ENCODE measurements around the gene MED29.

The MED29 gene

DNA sequence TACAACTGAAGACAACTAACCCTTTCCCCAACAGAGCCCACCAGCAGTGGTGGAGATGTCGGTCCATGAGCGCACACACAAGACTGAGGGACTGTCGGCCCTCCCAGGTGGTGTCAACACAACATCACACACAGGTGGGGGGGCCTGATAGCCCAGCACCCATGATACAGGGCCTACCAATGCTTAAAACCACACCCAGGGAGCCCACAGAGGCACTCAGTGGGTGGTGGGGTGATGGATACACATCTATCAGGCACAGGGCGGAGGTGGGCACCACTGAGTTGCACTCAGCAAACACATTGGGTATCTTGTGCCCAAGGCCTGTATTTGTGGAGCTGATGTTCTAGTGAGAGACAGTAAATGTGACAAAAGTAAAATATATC lies 8.5 kb downstream of the MED29 start:
- no peak for DNase-seq

DNA sequence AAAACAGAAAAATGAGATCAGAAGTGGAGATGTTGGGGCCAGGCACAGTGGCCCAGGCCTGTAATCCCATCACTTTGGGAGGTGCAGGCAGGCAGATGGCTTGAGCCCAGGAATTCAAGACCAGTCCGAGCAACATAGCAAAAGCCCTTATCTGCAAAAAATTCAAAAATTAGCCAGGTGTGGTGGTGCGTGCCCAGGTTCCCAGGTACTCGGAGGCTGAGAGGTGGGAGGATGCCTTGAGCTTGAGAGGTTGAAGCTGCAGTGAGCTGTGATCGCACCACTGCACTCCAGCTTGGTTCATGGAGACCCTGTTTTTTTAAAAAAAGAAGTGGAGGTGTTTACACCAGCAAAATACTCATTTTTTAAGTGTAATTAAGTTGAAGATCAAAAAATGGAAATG lies 8.9 kb downstream of the MED29 start:
- DNase-seq = no peak

DNA sequence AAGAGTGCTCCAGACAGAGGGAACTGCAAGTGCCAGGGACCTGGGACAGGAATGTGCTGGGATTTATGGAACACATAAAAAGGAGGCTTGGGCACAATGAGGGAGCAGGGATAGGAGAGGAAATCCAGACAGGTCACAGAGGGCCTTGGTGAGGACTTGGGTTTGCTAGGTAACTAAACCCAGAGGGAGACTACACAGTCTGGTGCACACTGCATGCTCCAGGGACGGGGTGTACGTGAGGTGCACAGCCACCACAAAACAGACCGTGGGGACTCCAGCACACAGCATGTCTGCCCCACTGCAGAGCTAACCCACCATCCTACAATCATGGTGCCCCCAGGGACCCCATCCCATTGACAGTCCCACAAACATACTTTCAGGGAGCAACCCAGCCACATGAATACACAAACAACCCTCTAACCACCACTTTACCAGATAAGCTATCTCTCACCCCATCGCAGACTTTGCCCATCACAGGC lies 9.9 kb downstream of the MED29 start:
- DNase-seq = no peak

DNA sequence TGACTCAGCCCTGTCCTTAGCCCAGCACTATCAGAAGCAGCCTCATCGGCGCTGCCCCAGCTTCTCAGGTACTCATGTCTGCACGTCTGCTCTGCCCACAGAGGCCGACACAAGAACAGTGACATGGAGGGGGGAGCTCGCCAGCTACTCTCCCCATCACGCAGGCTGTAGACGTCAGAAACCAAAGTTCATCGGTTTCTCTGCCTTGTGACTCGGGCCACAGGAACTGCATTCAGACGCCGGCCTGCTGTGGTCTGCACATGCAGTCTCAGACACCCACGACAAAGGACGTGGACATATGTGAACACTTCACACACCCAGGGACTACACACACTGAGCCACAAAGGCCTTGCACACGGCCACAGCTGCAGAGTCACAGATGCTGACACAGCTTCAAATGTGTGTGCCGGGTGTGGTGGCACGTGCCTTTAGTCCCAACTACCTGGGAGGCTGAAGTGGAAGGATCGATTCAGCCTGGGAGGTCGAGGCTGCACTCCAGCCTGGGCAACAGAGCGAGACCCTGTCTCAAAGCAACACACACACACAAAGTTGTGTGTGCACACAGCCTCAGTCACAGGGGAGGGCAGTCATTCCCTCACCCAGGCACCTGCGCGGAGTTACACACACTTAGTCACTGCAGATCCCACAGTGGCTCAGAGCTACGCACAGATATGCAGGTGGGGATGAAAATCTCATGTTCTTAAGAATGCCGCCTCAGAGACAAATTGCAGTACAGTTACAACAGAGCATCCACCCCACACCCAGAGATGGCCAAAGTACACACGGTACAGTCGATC lies 10.6 kb downstream of the MED29 start:
- DNase-seq = peak; percentile 24

DNA sequence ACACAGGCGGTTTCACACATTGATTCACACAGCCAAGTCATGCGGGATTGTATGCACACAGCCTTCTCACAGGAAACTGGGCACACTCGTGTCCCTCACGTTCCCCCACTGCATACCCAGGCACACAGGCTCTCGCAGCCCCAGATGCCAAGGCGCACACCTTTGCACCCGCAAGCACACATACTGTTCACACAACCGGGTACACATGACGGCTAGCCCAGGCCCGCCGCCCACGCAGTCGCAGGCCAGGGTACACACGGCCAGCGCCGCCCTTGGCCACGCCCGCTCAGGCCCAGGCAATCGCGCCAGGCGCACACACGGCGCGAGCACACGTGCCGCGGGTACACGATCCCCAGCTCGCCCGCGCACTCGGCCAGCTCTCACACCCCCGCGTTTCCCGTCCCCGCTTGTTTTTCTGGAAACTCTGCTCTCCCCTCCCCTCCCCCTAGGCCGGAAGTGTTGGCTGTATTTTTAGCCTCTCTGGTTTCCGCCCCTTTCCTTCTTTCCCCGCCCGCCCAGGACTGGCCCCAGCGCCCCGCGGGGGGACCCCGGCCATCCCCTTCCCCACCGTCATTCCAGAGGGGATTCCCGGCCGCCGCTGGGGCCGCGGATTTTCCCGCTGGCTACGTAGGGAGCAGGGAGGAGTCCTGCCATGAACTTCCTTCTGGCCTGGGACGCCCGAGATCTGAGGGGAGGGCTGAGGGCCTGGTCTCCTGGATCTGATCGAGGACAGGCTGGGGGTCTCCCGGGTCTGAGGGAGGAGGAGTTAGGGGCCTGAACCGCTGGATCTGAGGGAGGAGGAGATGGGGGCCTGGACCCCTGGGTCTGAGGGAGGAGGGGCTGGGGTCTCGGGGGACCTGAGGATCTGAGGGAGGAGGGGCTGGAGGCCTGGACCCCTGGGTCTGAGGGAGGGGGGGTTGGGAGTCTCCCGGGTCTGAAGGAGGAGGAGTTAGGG lies 11.4 kb downstream of the MED29 start:
- DNase-seq = peak; percentile 78

DNA sequence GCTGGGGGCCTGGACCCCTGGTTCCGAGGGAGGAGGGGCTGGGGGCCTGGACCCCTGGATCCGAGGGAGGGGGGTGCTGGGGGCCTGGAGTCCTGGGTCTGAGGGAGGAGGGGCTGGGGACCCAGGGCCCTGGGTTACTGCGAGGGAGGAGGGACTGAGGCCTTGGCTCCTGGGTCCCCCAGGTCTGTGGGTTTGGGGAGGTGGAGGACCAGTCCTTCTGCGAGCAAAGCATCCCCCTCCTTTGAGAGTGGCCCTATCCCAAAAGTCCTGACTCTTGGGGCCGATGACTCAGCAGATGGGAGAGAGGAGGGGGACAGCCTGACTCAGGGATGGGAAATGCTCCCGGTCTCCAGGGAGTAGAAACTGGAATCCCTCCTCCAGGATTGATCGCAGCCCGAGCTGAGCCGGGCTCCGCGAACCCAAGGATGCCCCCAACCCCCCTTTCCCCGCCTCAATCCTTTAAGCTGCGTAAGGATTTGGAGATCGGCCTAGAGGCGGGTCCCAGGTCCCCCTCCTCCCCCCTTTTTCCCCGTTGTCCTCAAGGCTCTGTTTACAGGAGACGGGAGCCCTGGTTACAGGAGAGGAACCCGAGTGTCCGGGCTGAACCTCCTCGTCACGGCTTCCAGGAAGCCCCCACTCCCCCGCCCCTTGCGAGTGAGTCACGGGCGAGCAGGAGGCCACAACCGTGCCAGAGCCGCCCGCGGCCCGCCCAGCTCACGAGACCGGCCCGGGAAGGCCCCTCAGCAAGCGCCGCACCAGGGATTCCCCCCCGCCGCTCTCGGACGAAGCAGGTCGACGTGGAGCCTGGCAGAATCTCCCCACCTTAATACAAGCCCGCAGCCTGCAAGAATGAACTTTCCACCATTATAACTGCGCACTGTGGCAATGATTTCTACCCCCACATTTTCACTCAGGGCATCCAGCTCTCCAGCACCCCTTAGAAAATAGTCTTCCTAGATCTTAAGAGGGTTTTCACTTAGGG lies 12.4 kb downstream of the MED29 start:
- DNase-seq = peak; percentile 98

DNA sequence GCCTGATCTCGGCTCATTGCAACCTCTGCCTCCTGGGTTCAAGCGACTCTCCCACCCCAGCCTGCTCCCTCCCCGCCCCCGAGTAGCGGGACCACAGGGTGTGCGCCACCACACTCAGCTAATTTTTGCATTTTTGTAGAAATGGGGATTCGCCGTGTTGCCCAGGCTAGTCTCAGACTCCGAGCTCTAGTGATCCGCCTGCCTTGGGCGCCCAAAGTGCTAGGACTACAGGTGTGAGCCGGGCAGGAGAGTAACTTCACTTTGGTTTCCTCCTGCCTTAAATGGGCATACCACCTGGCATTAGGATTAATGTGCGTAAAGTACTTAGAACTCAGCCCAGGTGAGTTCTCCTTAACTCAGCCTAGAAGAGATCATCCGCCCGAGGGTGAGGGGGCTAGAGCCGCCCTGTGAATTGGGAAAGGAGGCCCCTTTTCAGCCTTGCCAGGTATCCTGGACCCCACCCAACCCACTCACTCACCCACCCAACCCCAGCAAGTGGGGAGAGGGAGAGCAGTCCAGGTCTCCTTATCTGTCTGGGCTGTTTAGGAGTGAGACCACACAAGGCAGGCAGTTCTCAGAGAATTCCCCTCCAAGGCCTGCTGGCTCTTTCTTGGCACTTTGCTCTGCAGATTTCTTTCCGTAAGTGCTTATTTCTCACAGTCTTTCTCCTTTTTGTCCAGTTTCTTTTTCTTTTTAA lies 14.2 kb downstream of the MED29 start:
- DNase-seq = no peak

DNA sequence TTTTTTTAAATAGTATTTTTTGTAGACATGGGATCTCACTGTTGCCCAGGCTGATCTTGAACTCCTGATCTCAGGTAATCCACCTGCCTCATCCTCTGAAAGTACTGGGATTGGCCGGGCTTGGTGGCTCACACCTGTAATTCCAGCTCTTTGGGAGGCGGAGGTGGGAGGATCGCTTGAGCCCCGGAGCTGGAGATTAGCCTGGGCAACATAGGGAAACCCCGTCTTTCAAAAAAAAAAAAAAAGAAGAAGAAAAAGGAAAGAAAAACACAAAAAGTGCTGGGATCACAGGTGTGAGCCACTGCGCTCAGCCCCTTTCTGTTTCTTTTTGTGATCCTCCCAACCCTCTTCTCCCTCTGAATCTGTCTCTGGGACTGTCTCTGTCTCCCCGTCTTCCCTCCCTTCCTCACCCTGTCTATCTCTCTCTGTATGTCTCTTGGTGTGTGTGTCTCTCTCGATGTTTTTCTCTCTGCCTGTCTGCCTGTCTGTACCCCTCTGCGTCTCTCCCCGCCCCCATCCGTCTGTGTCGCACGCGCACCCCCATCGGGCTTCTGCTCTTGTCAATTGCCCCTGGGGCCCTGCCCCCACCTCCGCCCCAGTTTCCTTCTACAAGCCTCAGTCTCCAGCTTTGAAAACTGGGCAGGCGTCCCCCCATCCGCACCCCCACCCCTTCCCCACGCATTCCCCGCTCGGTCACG lies 14.9 kb downstream of the MED29 start:
- DNase-seq = no peak

DNA sequence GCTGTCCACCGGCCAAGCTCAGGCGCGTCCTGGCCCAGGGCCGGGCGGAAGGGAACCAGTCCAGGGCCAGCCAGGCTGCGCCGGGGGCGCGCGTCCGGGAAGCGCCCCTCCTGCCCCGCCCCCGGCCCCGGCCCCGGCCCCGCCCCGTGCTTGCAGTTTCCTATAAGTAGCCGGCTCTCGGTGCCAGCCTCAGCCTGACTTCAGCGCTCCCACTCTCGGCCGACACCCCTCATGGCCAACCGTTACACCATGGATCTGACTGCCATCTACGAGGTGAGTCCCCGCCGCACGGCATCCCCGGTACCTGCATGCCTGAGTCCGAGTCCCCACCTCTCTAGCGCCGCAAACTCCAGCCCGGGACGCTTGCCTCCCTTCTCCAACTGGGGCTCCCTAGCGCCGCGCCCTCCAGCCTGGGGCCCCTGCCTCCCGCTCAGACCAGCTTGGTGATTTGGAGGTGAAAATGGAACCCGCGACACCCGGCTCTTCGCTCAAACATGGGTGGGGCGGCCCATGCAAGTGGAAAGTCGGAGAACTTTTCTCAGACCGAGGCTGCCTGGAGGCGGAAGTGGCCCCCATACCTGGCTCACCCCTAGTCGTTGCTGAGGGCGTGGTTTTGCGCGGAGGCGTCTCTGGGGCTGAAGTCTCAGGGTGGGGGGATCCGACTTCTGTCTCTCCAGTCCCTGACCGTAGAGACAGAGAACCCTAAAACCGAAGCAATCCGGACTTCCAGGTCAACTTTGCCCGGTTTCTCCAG lies 15.7 kb downstream of the MED29 start, which contains the start of gene ZFP36:
Gene ZFP36 (plus strand): TSS at position 192 of the 754 bp plus-strand sequence. CDS start 58 bp downstream, at position 250.
- peak; percentile 92 for DNase-seq

DNA sequence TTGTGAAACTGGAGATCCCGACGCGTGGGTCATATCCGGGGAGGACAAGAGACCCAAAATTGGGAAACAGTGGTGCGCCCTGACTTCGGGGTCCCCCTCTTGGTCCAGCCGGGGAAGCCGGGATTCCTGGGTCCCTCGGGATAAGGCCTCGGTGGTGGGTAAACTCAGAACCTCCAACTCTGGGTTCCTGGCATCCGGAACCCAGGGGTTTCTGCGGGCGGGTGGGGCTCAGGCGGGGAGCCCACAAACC lies 16.2 kb downstream of the MED29 start:
- DNase-seq = no peak

DNA sequence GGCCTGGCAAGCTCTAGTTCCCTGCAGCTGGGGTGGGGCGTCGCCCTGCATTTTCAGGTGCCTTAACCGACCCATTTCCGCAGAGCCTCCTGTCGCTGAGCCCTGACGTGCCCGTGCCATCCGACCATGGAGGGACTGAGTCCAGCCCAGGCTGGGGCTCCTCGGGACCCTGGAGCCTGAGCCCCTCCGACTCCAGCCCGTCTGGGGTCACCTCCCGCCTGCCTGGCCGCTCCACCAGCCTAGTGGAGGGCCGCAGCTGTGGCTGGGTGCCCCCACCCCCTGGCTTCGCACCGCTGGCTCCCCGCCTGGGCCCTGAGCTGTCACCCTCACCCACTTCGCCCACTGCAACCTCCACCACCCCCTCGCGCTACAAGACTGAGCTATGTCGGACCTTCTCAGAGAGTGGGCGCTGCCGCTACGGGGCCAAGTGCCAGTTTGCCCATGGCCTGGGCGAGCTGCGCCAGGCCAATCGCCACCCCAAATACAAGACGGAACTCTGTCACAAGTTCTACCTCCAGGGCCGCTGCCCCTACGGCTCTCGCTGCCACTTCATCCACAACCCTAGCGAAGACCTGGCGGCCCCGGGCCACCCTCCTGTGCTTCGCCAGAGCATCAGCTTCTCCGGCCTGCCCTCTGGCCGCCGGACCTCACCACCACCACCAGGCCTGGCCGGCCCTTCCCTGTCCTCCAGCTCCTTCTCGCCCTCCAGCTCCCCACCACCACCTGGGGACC lies 16.6 kb downstream of the MED29 start:
- peak; percentile 46 for DNase-seq

DNA sequence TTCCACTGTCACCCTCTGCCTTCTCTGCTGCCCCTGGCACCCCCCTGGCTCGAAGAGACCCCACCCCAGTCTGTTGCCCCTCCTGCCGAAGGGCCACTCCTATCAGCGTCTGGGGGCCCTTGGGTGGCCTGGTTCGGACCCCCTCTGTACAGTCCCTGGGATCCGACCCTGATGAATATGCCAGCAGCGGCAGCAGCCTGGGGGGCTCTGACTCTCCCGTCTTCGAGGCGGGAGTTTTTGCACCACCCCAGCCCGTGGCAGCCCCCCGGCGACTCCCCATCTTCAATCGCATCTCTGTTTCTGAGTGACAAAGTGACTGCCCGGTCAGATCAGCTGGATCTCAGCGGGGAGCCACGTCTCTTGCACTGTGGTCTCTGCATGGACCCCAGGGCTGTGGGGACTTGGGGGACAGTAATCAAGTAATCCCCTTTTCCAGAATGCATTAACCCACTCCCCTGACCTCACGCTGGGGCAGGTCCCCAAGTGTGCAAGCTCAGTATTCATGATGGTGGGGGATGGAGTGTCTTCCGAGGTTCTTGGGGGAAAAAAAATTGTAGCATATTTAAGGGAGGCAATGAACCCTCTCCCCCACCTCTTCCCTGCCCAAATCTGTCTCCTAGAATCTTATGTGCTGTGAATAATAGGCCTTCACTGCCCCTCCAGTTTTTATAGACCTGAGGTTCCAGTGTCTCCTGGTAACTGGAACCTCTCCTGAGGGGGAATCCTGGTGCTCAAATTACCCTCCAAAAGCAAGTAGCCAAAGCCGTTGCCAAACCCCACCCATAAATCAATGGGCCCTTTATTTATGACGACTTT lies 17.4 kb downstream of the MED29 start:
- DNase-seq = no peak

DNA sequence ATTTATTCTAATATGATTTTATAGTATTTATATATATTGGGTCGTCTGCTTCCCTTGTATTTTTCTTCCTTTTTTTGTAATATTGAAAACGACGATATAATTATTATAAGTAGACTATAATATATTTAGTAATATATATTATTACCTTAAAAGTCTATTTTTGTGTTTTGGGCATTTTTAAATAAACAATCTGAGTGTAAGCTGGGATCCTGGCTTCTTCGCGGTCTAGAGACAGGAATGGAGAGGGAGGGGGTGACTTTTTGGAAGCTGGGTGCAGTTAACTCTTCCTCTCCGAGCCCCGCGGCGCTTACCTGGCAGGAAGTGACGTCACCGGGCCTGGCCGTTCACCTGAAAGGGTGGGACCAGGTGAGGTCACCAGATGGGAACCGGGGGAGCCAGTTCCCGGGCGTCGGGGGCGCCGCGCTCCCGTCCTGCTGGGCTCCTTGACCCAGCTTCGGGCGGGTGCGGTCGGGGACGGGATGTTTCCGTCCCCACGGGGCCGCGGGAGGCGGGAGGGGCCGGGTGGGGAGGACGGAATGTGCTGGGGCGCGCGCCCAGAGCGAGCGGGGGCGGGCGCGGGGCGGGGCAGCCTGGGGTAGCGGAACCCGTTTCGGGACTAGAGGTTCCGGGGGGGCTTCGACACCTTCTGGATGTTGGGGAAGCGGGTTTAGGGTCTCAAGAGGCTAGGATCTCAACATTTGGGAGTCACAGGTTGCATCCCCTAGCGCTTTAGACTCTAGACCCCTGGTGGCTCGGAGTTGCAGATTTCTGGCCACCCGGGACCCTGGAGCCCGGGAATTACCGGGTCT lies 18.2 kb downstream of the MED29 start:
- peak; percentile 33 for DNase-seq

DNA sequence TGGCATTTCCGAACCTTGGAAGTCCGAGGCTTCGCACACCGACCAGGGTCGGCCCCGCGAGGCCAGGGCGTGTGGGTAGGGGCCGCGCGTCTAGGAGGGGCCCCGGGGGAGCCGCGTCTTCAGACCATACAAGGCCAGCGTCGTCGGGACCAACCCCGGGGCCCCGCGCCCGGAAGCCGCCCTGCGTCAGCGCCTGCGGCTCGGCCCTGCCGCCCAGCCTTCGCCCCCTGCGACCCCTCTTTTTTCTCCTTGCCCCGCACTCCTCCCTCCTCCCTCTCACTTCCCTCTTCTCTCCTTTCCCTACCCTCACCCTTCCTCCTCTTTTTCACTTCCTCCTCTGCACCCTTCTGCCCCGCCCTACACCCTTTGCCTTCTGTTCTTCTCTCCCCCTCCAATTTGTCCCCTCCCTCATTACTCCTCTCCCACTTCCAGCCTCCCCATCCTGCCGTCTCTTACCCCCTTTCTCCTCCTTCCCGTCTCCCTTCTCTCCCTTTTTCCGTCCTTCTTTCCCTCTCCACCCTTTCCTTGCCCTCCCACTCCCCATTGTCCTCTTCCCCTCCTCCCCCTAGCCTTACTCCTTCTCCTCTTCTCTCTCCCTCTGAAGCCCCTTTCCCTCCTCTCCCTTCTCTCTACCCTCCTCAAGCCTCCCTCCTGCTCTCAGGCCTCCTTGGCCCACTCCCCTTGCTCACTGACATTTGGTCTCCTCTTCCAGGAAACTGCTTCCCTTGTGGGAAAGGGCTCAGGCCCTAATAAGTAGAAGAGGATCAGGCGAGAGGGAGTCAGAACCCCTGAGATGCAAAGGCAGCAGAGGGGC lies 19.0 kb downstream of the MED29 start:
- DNase-seq = peak; percentile 31

DNA sequence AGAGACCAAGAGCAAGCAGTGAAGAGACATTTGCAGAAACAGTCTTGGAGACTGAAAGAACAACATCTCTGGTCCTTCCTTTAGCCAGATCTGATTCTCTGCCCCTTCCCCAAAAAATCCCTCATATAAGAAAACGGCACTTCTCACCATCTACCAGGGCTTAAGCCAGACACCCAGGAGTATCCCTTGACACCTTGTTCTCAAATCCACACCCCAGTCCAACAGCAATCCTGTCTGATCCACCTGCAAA lies 19.6 kb downstream of the MED29 start:
- no peak for DNase-seq

DNA sequence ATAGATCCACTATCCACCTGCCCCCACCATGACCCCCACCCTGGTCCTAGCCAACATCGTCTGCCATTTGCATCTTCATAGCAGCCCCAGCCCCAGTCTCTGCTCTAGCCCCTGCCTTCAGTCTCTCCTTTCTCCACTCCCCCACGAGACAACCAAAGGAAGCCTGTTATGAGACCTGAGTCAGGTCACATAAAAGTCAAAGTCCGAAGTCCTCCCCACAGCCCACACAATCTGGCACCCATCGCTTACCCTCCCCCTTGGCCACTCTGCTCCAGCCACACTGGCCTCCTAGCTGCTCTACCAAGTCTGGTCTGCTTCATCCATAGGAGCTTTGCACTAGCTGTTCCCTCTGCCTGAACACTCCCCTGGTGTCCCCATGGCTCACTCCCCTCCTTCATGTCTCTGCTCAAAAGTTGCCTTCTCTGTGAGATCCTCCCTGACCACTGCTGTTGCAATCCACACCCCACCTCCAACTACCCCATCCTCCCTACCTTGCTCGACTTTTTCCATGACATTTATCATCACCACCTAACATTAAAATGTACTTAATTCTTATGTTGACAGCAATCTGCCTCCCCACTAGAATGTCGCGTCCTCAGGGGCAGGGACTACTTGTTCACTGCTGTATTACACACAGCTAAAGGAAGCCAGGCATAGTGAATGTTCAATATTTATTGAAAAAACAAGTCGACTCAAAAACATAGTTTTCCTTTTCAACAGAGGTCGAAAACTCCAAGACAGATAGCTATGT lies 20.1 kb downstream of the MED29 start:
- no peak for DNase-seq

DNA sequence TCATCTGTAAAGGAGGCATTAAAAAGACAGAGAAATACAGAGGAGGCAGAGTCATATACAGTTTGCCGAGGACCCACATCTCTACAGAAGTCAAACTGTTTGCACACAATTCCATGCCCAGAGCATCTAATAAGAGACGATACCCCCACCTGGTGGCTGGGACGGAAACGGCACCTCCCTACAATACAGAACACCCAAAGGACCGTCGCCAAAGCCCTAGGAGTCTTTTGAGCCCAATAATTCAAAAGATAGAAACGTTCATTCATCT lies 20.6 kb downstream of the MED29 start:
- peak; percentile 91 for DNase-seq

Measured in T1000 (cell line).